Gastrocnemius medialis (tissue), 4 donors: ENCODE results near the gene FMN2.

ENCODE experiments used
- POLR2A ChIP-seq, 2 donors: fragments of 450-650 bp; IDR thresholded peaks; one replicate each; pipeline ENCODE4 v1.6.1; 2017; ENCODE audit warnings: antibody characterized with exemption in 2 of 2, mild to moderate bottlenecking in 2 of 2, moderate library complexity in 2 of 2
- TF ChIP-seq, protein P1 (sequence below), 5 experiments: fragments of 450-650 bp in 3 of 5; fragments of 200-600 bp in 2 of 5; sonication (generic) in 2 of 5; IDR thresholded peaks in 4 of 5; conservative IDR thresholded peaks in 1 of 5; 1 replicate in 4 of 5; 2 replicates in 1 of 5; pipeline ENCODE4 v1.5.1; 2016 to 2019; ENCODE audit warnings: antibody characterized with exemption in 5 of 5, mild to moderate bottlenecking in 3 of 5, moderate library complexity in 3 of 5

DNA sequence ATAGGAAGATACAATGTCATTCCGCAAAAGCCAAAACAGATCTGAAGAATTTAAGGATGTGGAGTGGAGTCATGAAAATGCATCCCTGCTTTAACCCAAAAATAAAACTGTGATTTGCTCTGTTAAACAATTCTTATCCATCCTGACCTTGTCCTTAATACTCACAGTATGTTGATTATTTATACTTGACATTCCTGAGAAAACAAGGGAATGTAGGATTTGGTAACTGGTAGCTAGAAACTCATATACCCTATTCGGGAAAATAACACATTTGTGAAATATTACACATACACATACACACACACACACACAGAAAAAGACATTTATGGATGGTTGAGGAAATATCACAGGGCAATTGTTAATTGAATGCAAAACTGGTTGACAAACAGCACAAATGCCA, 80.2 kb downstream of the FMN2 start:
- TF ChIP-seq, protein P1, sequence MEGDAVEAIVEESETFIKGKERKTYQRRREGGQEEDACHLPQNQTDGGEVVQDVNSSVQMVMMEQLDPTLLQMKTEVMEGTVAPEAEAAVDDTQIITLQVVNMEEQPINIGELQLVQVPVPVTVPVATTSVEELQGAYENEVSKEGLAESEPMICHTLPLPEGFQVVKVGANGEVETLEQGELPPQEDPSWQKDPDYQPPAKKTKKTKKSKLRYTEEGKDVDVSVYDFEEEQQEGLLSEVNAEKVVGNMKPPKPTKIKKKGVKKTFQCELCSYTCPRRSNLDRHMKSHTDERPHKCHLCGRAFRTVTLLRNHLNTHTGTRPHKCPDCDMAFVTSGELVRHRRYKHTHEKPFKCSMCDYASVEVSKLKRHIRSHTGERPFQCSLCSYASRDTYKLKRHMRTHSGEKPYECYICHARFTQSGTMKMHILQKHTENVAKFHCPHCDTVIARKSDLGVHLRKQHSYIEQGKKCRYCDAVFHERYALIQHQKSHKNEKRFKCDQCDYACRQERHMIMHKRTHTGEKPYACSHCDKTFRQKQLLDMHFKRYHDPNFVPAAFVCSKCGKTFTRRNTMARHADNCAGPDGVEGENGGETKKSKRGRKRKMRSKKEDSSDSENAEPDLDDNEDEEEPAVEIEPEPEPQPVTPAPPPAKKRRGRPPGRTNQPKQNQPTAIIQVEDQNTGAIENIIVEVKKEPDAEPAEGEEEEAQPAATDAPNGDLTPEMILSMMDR (IDR thresholded peaks at IDR 0.05 in 4 of 5, conservative IDR thresholded peaks at IDR 0.05 in 1 of 5) = no peak
- TF ChIP-seq POLR2A (IDR thresholded peaks at IDR 0.05) = no peak
